Measurements from ENCODE around the gene MARCHF5. TPM values are rescaled to one million over a fixed set of nuclear protein-coding genes. Genes with fewer than 3 reads are reported as not detected.

Gene MARCHF5
- total RNA-seq, 4 donors from 2014 or later = 9.1 to 22.1 (median 18.6) TPM

DNA sequence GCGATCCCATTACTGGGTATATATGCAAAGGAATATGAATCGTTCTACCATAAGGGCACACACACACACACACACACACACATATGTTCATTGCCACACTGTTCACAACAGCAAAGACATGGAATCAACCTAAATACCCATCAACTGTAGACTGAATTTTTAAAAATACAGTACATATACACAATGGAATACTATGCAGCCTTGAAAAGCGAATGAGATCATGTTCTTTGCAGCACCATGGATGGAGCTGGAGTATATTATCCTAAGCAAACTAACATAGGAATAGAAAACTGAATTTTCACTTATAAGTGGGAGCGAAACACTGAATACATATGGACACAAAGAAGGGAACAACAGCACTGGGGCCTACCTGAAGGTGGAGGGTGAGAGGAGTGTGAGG lies 72.5 kb downstream of the MARCHF5 start:
- Histone ChIP-seq H3K36me3 (no peaks in the 10 kb centered on the region), H3K4me1 (no peaks in the 10 kb centered on the region), H3K27me3 (no peaks in the 10 kb centered on the region), H3K4me3 (no peak overlapping the region), H3K27ac (no peak overlapping the region), H3K9me3 (no peaks in the 10 kb centered on the region)
- DNase-seq = no peak
- no peak for TF ChIP-seq CTCF (IDR thresholded peaks at IDR 0.05)
- no peak for TF ChIP-seq POLR2A (IDR thresholded peaks at IDR 0.05)

- TF ChIP-seq POLR2A (IDR thresholded peaks at IDR 0.05) = no peak
- no peak for TF ChIP-seq CTCF (IDR thresholded peaks at IDR 0.05)
- H3K4me1 ChIP-seq = no peaks in the 10 kb centered on the region
- no peaks in the 10 kb centered on the region for H3K9me3 ChIP-seq
- H3K27me3 ChIP-seq = no peaks in the 10 kb centered on the region
- no peak overlapping the region for H3K27ac ChIP-seq
- no peak for DNase-seq
- no peak overlapping the region for H3K4me3 ChIP-seq
- H3K36me3 ChIP-seq = no peaks in the 10 kb centered on the region
Observed at GRCh38 chr10:92366412-92367021, 75.5 kb downstream of the MARCHF5 start.

DNA sequence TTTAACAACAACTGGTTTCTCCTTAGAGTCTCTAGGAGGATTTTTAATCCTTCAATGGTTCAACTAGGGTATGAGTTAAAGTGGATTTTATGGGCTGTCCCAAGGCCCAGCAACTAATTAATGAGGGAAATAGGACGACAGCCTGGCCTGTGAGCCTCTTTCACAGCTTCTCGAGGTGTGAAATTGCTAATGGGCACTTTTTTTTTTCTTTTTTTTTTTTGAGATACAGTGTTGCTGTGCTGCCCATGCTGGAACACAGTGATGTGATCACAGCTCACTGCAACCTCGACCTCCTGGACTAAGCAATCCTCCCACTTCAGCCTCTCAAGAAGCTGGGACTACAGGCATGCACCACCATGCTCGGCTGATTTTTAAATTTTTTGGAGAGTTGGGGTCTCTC lies 87.0 kb downstream of the MARCHF5 start:
- H3K4me3 ChIP-seq = no peak overlapping the region
- no peak for DNase-seq

GRCh38 chr10:92381543-92381954 lies 90.6 kb downstream of the MARCHF5 start:
- no peak for DNase-seq
- no peaks in the 10 kb centered on the region for H3K36me3 ChIP-seq

More for the DNA sequence above, 87.0 kb downstream of the MARCHF5 start:
- Histone ChIP-seq H3K4me1 (no peaks in the 10 kb centered on the region), H3K36me3 (no peaks in the 10 kb centered on the region), H3K27ac (no peak overlapping the region), H3K27me3 (no peaks in the 10 kb centered on the region), H3K9me3 (no peaks in the 10 kb centered on the region)
- TF ChIP-seq POLR2A (IDR thresholded peaks at IDR 0.05) (no peak), CTCF (IDR thresholded peaks at IDR 0.05) (no peak)

GRCh38 chr10:92382631-92383030 lies 91.7 kb downstream of the MARCHF5 start:
- TF ChIP-seq POLR2A (IDR thresholded peaks at IDR 0.05) = no peak
- TF ChIP-seq CTCF (IDR thresholded peaks at IDR 0.05) = no peak
- Histone ChIP-seq H3K4me1 (no peaks in the 10 kb centered on the region), H3K9me3 (no peaks in the 10 kb centered on the region), H3K4me3 (no peak overlapping the region), H3K36me3 (no peaks in the 10 kb centered on the region), H3K27ac (no peak overlapping the region), H3K27me3 (no peaks in the 10 kb centered on the region)
- DNase-seq = no peak

More at GRCh38 chr10:92381543-92381954, 90.6 kb downstream of the MARCHF5 start:
- H3K9me3 ChIP-seq = no peaks in the 10 kb centered on the region
- H3K4me1 ChIP-seq = no peaks in the 10 kb centered on the region
- no peak overlapping the region for H3K27ac ChIP-seq
- no peak overlapping the region for H3K4me3 ChIP-seq
- TF ChIP-seq POLR2A (IDR thresholded peaks at IDR 0.05) (no peak), CTCF (IDR thresholded peaks at IDR 0.05) (no peak)
- no peaks in the 10 kb centered on the region for H3K27me3 ChIP-seq

DNA sequence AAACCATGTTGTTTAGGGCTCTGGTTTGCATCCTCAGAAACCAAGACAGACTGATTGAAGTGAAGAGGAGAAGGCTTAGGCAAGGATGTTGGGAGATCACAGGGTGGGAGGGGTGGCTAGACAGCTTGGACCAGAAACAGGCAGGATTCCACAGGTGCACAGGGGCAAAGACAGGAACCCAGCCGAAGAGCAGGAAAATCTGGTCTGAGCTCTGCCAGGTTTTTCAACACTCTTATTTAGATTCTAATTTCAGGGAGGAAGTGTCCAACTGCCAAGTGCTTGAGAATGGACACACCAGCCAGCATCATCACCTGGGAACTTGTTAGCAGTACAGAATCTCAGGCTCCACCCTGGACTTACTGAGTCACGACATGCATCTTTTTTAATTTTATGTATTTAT lies 93.8 kb downstream of the MARCHF5 start:
- Histone ChIP-seq H3K27me3 (no peaks in the 10 kb centered on the region), H3K4me3 (no peak overlapping the region), H3K27ac (no peak overlapping the region), H3K9me3 (no peaks in the 10 kb centered on the region), H3K36me3 (no peaks in the 10 kb centered on the region), H3K4me1 (no peaks in the 10 kb centered on the region)
- no peak for TF ChIP-seq CTCF (IDR thresholded peaks at IDR 0.05)
- no peak for TF ChIP-seq POLR2A (IDR thresholded peaks at IDR 0.05)
- no peak for DNase-seq
